Measurements from ENCODE around the gene ERCC5. TPM values are rescaled to one million over a fixed set of nuclear protein-coding genes. Genes with fewer than 3 reads are reported as not detected.

Gene ERCC5
- total RNA-seq = 10 to 100 TPM; 76.3 to 87.3 TPM
- total RNA-seq = 29.7 to 40.0 reads per million in 2 donors

GRCh38 chr13:102845630-102846260 lies at the start of gene ERCC5:
TSS of gene ERCC5 (plus strand) at chr13:102846032. CDS start at chr13:102846267, 235 bp downstream.
- peak; percentile 79 for ATAC-seq
- H3K4me1 Mint-ChIP-seq = peaks cover 30% of the 10 kb centered on the region
- H3K27me3 Mint-ChIP-seq = no peaks in the 10 kb centered on the region
- DNase-seq = peak; percentile 81 to 95 (median 88)
- peak within 1 kb of the TSS; percentile 99 for H3K27ac Mint-ChIP-seq
- peak within 1 kb of the TSS; percentile 97 for H3K4me3 Mint-ChIP-seq
- H3K36me3 Mint-ChIP-seq (ENCODE audit: low read depth) = peaks cover 2% of the 10 kb centered on the region
- no peaks in the 10 kb centered on the region for H3K9me3 ChIP-seq (ENCODE audit: control insufficient read depth, low read length, poor library complexity, severe bottlenecking)

- DNase-seq (peak; percentile 47 to 67 (median 58)), ATAC-seq (peak; percentile 82)
- no peaks in the 10 kb centered on the region for H3K9me3 ChIP-seq (ENCODE audit: control insufficient read depth, low read length, poor library complexity, severe bottlenecking)
- Mint-ChIP-seq H3K36me3 (ENCODE audit: low read depth) (no peaks in the 10 kb centered on the region), H3K4me1 (peaks cover 14% of the 10 kb centered on the region), H3K27me3 (peaks cover 5% of the 10 kb centered on the region), H3K4me3 (peak within 1 kb of the TSS; percentile 93), H3K27ac (peak within 1 kb of the TSS; percentile 59)
These were observed 47.0 kb upstream of the ERCC5 start, which contains the start of the genes BIVM and POGLUT2 for GRCh38 chr13:102798581-102799425. TSS of gene BIVM (plus strand) at chr13:102799119. CDS start at chr13:102807268, 8,149 bp downstream. TSS of gene POGLUT2 (minus strand) at chr13:102798976. CDS start at chr13:102798670, 306 bp downstream.

GRCh38 chr13:102799426-102800144 lies 46.2 kb upstream of the ERCC5 start:
- DNase-seq (peak in 1 of 3 donors; percentile 13), ATAC-seq (peak; percentile 2)
- H3K27me3 Mint-ChIP-seq = peaks cover 5% of the 10 kb centered on the region
- H3K36me3 Mint-ChIP-seq (ENCODE audit: low read depth) = no peaks in the 10 kb centered on the region
- no peaks in the 10 kb centered on the region for H3K9me3 ChIP-seq (ENCODE audit: control insufficient read depth, low read length, poor library complexity, severe bottlenecking)
- peaks cover 14% of the 10 kb centered on the region for H3K4me1 Mint-ChIP-seq
- peak overlapping the region; percentile 59 for H3K27ac Mint-ChIP-seq
- peak overlapping the region; percentile 93 for H3K4me3 Mint-ChIP-seq

- Mint-ChIP-seq H3K27me3 (peaks cover 5% of the 10 kb centered on the region), H3K36me3 (ENCODE audit: low read depth) (no peaks in the 10 kb centered on the region), H3K4me1 (peaks cover 14% of the 10 kb centered on the region), H3K27ac (peak overlapping the region; percentile 67), H3K4me3 (peak overlapping the region; percentile 93)
- ATAC-seq = peak; percentile 88
- no peaks in the 10 kb centered on the region for H3K9me3 ChIP-seq (ENCODE audit: control insufficient read depth, low read length, poor library complexity, severe bottlenecking)
- DNase-seq = peak; percentile 73 to 80 (median 74)
These were observed 45.4 kb upstream of the ERCC5 start for GRCh38 chr13:102800145-102801041.

- Mint-ChIP-seq H3K4me3 (no peak overlapping the region), H3K27me3 (no peaks in the 10 kb centered on the region), H3K36me3 (ENCODE audit: low read depth) (peaks cover 2% of the 10 kb centered on the region), H3K4me1 (peaks cover 13% of the 10 kb centered on the region), H3K27ac (no peak overlapping the region)
- DNase-seq (no peak), ATAC-seq (no peak)
- H3K9me3 ChIP-seq (ENCODE audit: control insufficient read depth, low read length, poor library complexity, severe bottlenecking) = no peaks in the 10 kb centered on the region
These were observed 40.2 kb upstream of the ERCC5 start for GRCh38 chr13:102805680-102806079.

- Mint-ChIP-seq H3K27me3 (no peaks in the 10 kb centered on the region), H3K4me1 (peaks cover 7% of the 10 kb centered on the region), H3K4me3 (no peak overlapping the region), H3K27ac (no peak overlapping the region), H3K36me3 (ENCODE audit: low read depth) (peaks cover 2% of the 10 kb centered on the region)
- DNase-seq (no peak), ATAC-seq (no peak)
- H3K9me3 ChIP-seq (ENCODE audit: control insufficient read depth, low read length, poor library complexity, severe bottlenecking) = no peaks in the 10 kb centered on the region
These were observed 38.1 kb upstream of the ERCC5 start for GRCh38 chr13:102807699-102808098.

- peaks cover 16% of the 10 kb centered on the region for H3K4me1 Mint-ChIP-seq
- H3K27ac Mint-ChIP-seq = no peak overlapping the region
- peaks cover 6% of the 10 kb centered on the region for H3K36me3 Mint-ChIP-seq (ENCODE audit: low read depth)
- ATAC-seq (no peak), DNase-seq (no peak)
- no peaks in the 10 kb centered on the region for H3K9me3 ChIP-seq (ENCODE audit: control insufficient read depth, low read length, poor library complexity, severe bottlenecking)
- no peak overlapping the region for H3K4me3 Mint-ChIP-seq
- H3K27me3 Mint-ChIP-seq = no peaks in the 10 kb centered on the region
These were observed 33.1 kb upstream of the ERCC5 start for GRCh38 chr13:102812611-102813287.

GRCh38 chr13:102814025-102814607 lies 31.7 kb upstream of the ERCC5 start:
- ATAC-seq = no peak
- H3K36me3 Mint-ChIP-seq (ENCODE audit: low read depth) = peaks cover 6% of the 10 kb centered on the region
- DNase-seq = no peak
- H3K27ac Mint-ChIP-seq = no peak overlapping the region
- H3K27me3 Mint-ChIP-seq = no peaks in the 10 kb centered on the region
- H3K9me3 ChIP-seq (ENCODE audit: control insufficient read depth, low read length, poor library complexity, severe bottlenecking) = no peaks in the 10 kb centered on the region
- H3K4me3 Mint-ChIP-seq = no peak overlapping the region
- H3K4me1 Mint-ChIP-seq = peaks cover 11% of the 10 kb centered on the region

GRCh38 chr13:102814793-102815192 lies 31.0 kb upstream of the ERCC5 start:
- Mint-ChIP-seq H3K4me1 (peaks cover 11% of the 10 kb centered on the region), H3K27ac (no peak overlapping the region)

GRCh38 chr13:102815788-102816187 lies 30.0 kb upstream of the ERCC5 start:
- no peak overlapping the region for H3K27ac Mint-ChIP-seq
- no peaks in the 10 kb centered on the region for H3K9me3 ChIP-seq (ENCODE audit: control insufficient read depth, low read length, poor library complexity, severe bottlenecking)
- H3K4me3 Mint-ChIP-seq = no peak overlapping the region
- DNase-seq (no peak), ATAC-seq (no peak)
- no peaks in the 10 kb centered on the region for H3K27me3 Mint-ChIP-seq
- peaks cover 11% of the 10 kb centered on the region for H3K4me1 Mint-ChIP-seq
- H3K36me3 Mint-ChIP-seq (ENCODE audit: low read depth) = peaks cover 4% of the 10 kb centered on the region

More at GRCh38 chr13:102814793-102815192, 31.0 kb upstream of the ERCC5 start:
- DNase-seq (no peak), ATAC-seq (no peak)
- no peaks in the 10 kb centered on the region for H3K9me3 ChIP-seq (ENCODE audit: control insufficient read depth, low read length, poor library complexity, severe bottlenecking)
- Mint-ChIP-seq H3K4me3 (no peak overlapping the region), H3K27me3 (no peaks in the 10 kb centered on the region), H3K36me3 (ENCODE audit: low read depth) (peaks cover 6% of the 10 kb centered on the region)

- peaks cover 11% of the 10 kb centered on the region for H3K4me1 Mint-ChIP-seq
- no peak for DNase-seq
- no peak for ATAC-seq
- H3K27me3 Mint-ChIP-seq = no peaks in the 10 kb centered on the region
- peaks cover 4% of the 10 kb centered on the region for H3K36me3 Mint-ChIP-seq (ENCODE audit: low read depth)
- H3K4me3 Mint-ChIP-seq = no peak overlapping the region
- H3K27ac Mint-ChIP-seq = no peak overlapping the region
- H3K9me3 ChIP-seq (ENCODE audit: control insufficient read depth, low read length, poor library complexity, severe bottlenecking) = no peaks in the 10 kb centered on the region
These were observed 29.1 kb upstream of the ERCC5 start for GRCh38 chr13:102816708-102817107.

Measured in T-helper 17 cell (primary cell).